OCI-LY3 (cell line): ENCODE data around the gene B3GNT9.

Source experiments
- H2AFZ ChIP-seq: fragments of 200-600, 300-600 bp; shearing (Covaris generic); 2 replicates; pipeline ENCODE4 v1.6.0; 2014; ENCODE audit warnings: antibody characterized with exemption, low read depth, low read length
- H3K27ac ChIP-seq: fragments of 200-600, 300-600 bp; sonication (generic); 2 replicates; pipeline ENCODE4 v1.5.1; 2014; ENCODE audit warnings: mild to moderate bottlenecking, low read length, moderate library complexity, mixed read lengths
- H3K27me3 ChIP-seq: fragments of 200-600, 300-600 bp; sonication (generic); 2 replicates; pipeline ENCODE4 v1.6.1; 2014; ENCODE audit warnings: low read depth, low read length, mixed read lengths
- H3K36me3 ChIP-seq: fragments of 200-600, 300-600 bp; sonication (generic); replicated peaks from 2 replicates; pipeline ENCODE3; 2014; ENCODE audit warnings: low read depth, low read length, mixed read lengths
- H3K4me1 ChIP-seq: fragments of 300-600, 200-600 bp; sonication (generic); 2 replicates; pipeline ENCODE4 v1.6.1; 2014; ENCODE audit warnings: low read length, mixed read lengths
- H3K4me2 ChIP-seq: fragments of 200-600, 300-600 bp; sonication (generic); 2 replicates; pipeline ENCODE4 v1.6.1; 2014; ENCODE audit warnings: low read length, mixed read lengths
- H3K4me3 ChIP-seq: fragments of 300-600, 200-600 bp; sonication (generic); 2 replicates; pipeline ENCODE4 v1.5.1; 2014; ENCODE audit warnings: antibody characterized with exemption, mild to moderate bottlenecking, low read length, moderate library complexity
- H3K79me2 ChIP-seq: fragments of 300-600, 200-600 bp; shearing (Covaris generic); 2 replicates; pipeline ENCODE4 v1.6.1; 2014; ENCODE audit warnings: mild to moderate bottlenecking, low read length, mixed read lengths
- H3K9ac ChIP-seq: fragments of 300-600, 200-600 bp; shearing (Covaris generic); 2 replicates; pipeline ENCODE4 v1.6.0; 2014; ENCODE audit warnings: mild to moderate bottlenecking, low read length, moderate library complexity
- H3K9me3 ChIP-seq: fragments of 200-600, 300-600 bp; shearing (Covaris generic); 2 replicates; pipeline ENCODE4 v1.6.1; 2014; ENCODE audit warnings: low read length, mixed read lengths; ENCODE audit not compliant: insufficient read depth
- H4K20me1 ChIP-seq: fragments of 200-600, 300-600 bp; sonication (generic); 2 replicates; pipeline ENCODE4 v1.6.1; 2016; ENCODE audit warnings: low read length, mixed read lengths; ENCODE audit not compliant: insufficient read depth
- CTCF ChIP-seq: fragments of 200-600, 300-600 bp; sonication (generic); IDR thresholded peaks from 2 replicates; pipeline ENCODE4 v1.5.1; 2014; ENCODE audit warnings: antibody characterized with exemption, low read length, low read depth

Gene B3GNT9

GRCh38 chr16:67098599-67098998 is 52.2 kb downstream of the B3GNT9 start:
- Histone ChIP-seq H3K79me2 (peaks cover 8% of the 10 kb centered on the region; the same call in 1 of the 2 replicates), H3K4me1 (no peaks in the 10 kb centered on the region), H3K27ac (no peak overlapping the region), H3K9me3 (no peaks in the 10 kb centered on the region), H3K4me2 (no peak overlapping the region), H3K9ac (no peak overlapping the region), H4K20me1 (no peaks in the 10 kb centered on the region), H3K27me3 (no peaks in the 10 kb centered on the region), H2AFZ (no peak overlapping the region), H3K36me3 (peaks cover 18% of the 10 kb centered on the region), H3K4me3 (no peak overlapping the region)
- TF ChIP-seq CTCF, result no peak
